ENCODE data around the gene PRDM9. TPM values are rescaled to one million over a fixed set of nuclear protein-coding genes. Genes with fewer than 3 reads are reported as not detected.

Gene PRDM9
- total and polyA plus RNA-seq, 2 of the 8 experiments (the other 6 are each of a cell fraction or from before 2014, with no cell fraction given): not detected

GRCh38 chr5:23483090-23483489 is 24.3 kb upstream of the PRDM9 start:
- H3K4me3 ChIP-seq (ENCODE audit: extremely low read depth in 1 of 4, insufficient read depth in 2 of 4, low read depth in 3 of 4, low read length in 4 of 4): no peak overlapping the region
- no peak overlapping the region for H3K23ac ChIP-seq (ENCODE audit: insufficient read length)
- no peaks in the 10 kb centered on the region for H3K79me2 ChIP-seq (ENCODE audit: control insufficient read depth in 1 of 2, insufficient read depth in 2 of 2, low read length in 2 of 2)
- DNase-seq (ENCODE audit: low read depth in 1 of 2, low spot score in 2 of 2) (no peak), FAIRE-seq (no peak)
- H3K36me3 ChIP-seq (ENCODE audit: control insufficient read depth in 2 of 4, insufficient read depth in 4 of 4, low read length in 3 of 4): no peaks in the 10 kb centered on the region
- no peak overlapping the region for H3K4ac ChIP-seq (replicated peaks; ENCODE audit: insufficient read length, low read depth, low read length)
- no peak overlapping the region for H2AFZ ChIP-seq (ENCODE audit: low read length)
- H2BK120ac ChIP-seq (replicated peaks; ENCODE audit: low read depth, low read length): no peak overlapping the region
- H3K27ac ChIP-seq (ENCODE audit: low read depth, low read length): no peak overlapping the region
- 93% methylated on average over 2 of the region's 2 CpGs; no CpG with 5 or more reads in 1 of the 2 experiments for WGBS, 2 experiments (ENCODE audit: extremely low coverage in 1 of 2, insufficient coverage in 1 of 2, insufficient read length in 1 of 2, insufficient replicate concordance in 2 of 2, low coverage in 1 of 2, low lambda C conversion rate in 2 of 2, missing lambda C conversion rate in 1 of 2)
- ChIA-PET POLR2A (ENCODE audit: partially characterized antibody) (no interaction called here), CTCF (ENCODE audit: partially characterized antibody) (no interaction called here)
- no peak overlapping the region for H2BK20ac ChIP-seq (ENCODE audit: low read length)
- H2BK15ac ChIP-seq (ENCODE audit: low read length): no peak overlapping the region
- no peak overlapping the region for H4K8ac ChIP-seq (ENCODE audit: extremely low read depth, insufficient read depth, low read length)
- no peak overlapping the region for H4K5ac ChIP-seq (ENCODE audit: insufficient read length, low read depth, low read length)
- H3K14ac ChIP-seq (ENCODE audit: insufficient read length): no peak overlapping the region
- no peak overlapping the region for H2AK5ac ChIP-seq (ENCODE audit: low read depth, low read length)
- no peaks in the 10 kb centered on the region for H3K23me2 ChIP-seq (ENCODE audit: low read depth, low read length)
- H3K27me3 ChIP-seq (replicated peaks in 1 of 4; ENCODE audit: control insufficient read depth in 3 of 4, extremely low read depth in 1 of 4, insufficient read depth in 3 of 4, low read length in 3 of 4): no peaks in the 10 kb centered on the region
- no peaks in the 10 kb centered on the region for H4K20me1 ChIP-seq (replicated peaks in 1 of 2; ENCODE audit: control insufficient read depth in 1 of 2, insufficient read depth in 2 of 2, low read length in 2 of 2)
- H3K4me1 ChIP-seq (replicated peaks in 1 of 4; ENCODE audit: control insufficient read depth in 3 of 4, insufficient read depth in 4 of 4, low read length in 3 of 4): no peaks in the 10 kb centered on the region
- TF ChIP-seq EGR1 (IDR thresholded peaks at IDR 0.05; ENCODE audit: borderline replicate concordance, low read depth, low read length): no peak
- no peak for TF ChIP-seq SP4 (IDR thresholded peaks at IDR 0.05; ENCODE audit: low read length)
- 0 out of 4 replicates have a peak, but pooled peaks cover 0 to 4% of the 10 kb centered on the region in 2 experiments for H3K9me3 ChIP-seq (ENCODE audit: insufficient read depth in 2 of 2, low read depth in 1 of 2, low read length in 1 of 2)
- H3K79me1 ChIP-seq (ENCODE audit: low read depth, low read length): no peaks in the 10 kb centered on the region
- H3K4me2 ChIP-seq (ENCODE audit: insufficient read depth in 1 of 2, low read depth in 2 of 2, low read length in 2 of 2): no peak overlapping the region
- H3K9ac ChIP-seq (replicated peaks in 1 of 4; ENCODE audit: extremely low read depth in 1 of 4, low read depth in 3 of 4, low read length in 3 of 4): no peak overlapping the region
- H3K56ac ChIP-seq (replicated peaks; ENCODE audit: insufficient read length, low read depth, low read length): no peak overlapping the region
- no peak overlapping the region for H3K18ac ChIP-seq (ENCODE audit: extremely low read depth, low read length)
- H2BK12ac ChIP-seq (ENCODE audit: low read depth, low read length): no peak overlapping the region
- H2BK5ac ChIP-seq (ENCODE audit: low read depth, low read length): no peak overlapping the region
- H4K91ac ChIP-seq (replicated peaks; ENCODE audit: insufficient read length, low read length): no peak overlapping the region

All from H1 (cell line).